ENCODE measurements around the gene CFAP100.
A peak's percentile ranks its signal among the peaks of the same experiment; 100 is the strongest.

CFAP100 gene

GRCh38 chr3:126463521-126463920, 68.8 kb downstream of the CFAP100 start:
- DNase-seq (ENCODE audit: low spot score) = no peak

DNA sequence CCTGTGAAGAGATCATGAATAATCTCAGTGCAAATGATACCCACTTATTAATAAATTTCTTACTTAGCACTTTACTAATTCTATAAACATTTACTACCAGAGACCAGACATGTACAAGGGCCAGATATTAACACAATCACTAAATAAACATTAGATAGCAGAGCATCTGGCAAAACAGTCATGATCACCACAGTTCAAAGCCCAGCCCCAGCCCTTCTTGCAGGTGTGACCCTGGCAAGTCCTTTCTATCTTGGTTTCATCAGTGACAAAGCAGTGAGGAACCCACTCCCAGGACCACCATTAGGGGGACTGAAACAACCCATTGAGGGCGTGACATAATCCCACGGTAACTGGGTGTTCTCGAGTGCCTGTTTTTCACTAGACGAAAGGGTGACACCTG, 69.4 kb downstream of the CFAP100 start:
- no peak for DNase-seq (ENCODE audit: low spot score)

DNA sequence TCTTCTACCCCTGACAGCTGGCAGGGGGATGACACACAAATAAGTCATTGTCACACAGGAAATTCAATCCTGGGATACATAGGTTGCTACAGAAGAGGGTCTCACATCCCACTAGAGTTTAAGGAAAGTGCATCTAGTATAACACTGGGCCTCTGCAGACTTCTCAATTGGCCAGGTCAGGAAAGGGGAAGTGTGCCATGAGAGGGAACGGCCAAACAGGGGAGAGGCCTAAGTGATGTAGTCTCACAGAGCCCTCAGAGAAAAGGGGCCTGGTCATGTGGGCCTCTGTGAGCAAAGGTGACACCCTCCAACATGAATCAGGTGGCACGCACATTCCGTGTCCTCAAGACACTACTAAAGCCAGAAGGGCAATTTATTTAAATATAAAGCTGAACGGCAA, 69.8 kb downstream of the CFAP100 start:
- peak; percentile 47 for DNase-seq (ENCODE audit: low spot score)

GRCh38 chr3:126464997-126465396, 70.3 kb downstream of the CFAP100 start:
- peak; percentile 55 for DNase-seq (ENCODE audit: low spot score)

DNA sequence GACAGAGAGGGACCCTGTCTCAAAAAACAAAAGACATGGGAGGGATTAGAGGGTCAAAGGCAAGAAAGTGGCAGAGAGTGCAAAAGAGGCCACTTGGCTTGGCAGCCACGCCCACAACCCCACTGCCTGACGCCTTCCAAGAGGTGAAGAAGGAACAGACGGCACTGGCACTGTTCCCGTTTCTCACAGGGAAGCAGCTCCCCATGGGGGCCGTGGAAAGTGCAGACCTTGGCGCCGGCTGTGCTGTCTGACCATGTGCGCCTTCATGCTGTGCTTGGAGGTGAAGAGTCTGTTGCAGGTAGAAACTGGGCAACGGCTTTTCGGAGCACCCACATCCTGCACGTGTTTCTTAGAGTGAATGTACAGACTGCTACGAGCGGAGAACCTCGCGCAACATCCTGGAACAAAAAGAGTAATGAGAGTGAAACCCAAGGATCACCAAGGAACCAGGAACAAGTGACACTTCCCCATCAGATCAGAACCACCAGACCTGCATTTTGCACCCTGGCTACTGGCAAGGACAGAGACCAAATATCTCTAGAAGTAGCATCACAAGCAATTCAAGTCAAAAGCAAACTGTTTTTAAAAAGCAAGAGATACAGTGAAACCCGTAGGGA, 71.3 kb downstream of the CFAP100 start:
- peak; percentile 65 for DNase-seq (ENCODE audit: low spot score)

- peak; percentile 44 for DNase-seq (ENCODE audit: low spot score)
Measured at GRCh38 chr3:126466886-126467610, 72.3 kb downstream of the CFAP100 start.

DNA sequence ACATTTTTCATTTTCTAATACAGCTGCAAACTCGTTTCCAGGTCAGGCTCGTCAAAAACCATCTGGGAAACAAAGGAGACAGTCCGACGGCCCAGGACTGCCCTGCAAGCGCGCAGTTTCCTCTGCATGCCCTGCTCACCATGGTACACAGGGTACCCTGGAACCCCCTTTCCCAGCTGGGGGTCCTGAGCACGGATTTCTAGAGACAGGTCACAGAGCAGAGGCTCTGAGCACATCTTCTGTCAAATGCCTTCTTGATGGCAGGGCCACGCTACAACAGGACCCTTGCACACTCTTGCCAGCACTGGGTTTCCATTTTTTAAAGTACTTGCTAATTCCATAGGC, 72.9 kb downstream of the CFAP100 start:
- DNase-seq (ENCODE audit: low spot score) = no peak

DNA sequence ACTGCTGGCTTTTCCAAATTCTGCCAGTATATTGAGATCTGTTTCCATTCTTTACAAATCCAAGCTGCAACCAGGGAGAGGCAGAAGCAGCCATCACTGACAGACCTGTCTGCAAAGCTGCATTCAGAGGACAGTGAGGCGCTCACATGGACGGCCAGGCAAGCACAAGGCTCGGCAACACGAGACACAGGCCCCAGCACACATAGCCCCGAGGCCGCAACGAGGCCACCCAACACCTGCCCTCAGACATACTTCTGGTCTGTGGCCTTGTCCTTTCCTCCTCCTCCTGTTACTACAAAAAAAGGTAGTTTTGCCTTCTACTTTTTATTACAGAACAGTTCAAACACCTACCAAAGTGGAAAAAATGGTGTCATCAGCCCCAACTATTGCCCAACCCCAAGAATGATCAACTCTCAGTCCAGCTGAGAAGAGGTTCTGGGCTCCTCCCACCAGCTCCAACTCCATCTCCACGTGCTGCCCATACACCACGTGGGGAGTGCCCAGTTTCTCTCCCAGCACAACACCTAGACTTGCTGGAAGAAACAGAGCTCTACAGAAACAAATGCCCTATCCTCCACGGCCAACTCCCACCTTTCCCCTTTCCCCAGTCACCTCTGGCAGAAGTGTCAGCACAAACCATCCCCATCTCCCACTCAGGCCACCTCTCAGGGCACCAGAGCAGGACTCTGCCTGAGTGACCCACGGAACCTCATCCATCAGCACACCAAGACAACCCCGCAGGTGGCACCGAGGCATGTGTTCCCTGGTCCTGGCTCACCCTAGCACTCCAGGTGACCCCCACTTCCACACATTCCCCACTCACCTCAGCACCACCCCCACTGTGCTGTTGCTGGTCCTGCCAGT, 73.6 kb downstream of the CFAP100 start:
- peak; percentile 44 for DNase-seq (ENCODE audit: low spot score)

DNA sequence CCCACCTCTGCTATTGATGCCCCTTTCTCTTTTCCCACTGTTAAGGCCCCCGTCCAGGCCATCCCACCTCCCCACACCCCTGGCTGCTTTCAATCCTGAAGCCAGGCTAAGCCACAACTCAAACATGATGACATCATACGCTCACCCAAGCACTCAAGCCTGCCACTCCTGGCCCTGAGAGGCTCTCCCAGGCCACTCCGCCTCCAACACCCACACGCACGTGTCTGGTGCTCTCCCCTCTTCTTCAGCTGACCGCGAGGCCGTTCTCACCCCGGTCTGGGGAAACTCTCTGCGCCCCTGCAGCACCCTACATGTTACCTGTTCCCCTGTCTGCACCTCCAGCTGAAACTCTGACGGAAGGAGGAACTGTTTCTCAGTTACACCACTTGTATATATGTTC, 74.8 kb downstream of the CFAP100 start:
- peak; percentile 33 for DNase-seq (ENCODE audit: low spot score)

- DNase-seq (ENCODE audit: low spot score) = no peak
Measured at GRCh38 chr3:126472277-126473006, 77.7 kb downstream of the CFAP100 start.

DNA sequence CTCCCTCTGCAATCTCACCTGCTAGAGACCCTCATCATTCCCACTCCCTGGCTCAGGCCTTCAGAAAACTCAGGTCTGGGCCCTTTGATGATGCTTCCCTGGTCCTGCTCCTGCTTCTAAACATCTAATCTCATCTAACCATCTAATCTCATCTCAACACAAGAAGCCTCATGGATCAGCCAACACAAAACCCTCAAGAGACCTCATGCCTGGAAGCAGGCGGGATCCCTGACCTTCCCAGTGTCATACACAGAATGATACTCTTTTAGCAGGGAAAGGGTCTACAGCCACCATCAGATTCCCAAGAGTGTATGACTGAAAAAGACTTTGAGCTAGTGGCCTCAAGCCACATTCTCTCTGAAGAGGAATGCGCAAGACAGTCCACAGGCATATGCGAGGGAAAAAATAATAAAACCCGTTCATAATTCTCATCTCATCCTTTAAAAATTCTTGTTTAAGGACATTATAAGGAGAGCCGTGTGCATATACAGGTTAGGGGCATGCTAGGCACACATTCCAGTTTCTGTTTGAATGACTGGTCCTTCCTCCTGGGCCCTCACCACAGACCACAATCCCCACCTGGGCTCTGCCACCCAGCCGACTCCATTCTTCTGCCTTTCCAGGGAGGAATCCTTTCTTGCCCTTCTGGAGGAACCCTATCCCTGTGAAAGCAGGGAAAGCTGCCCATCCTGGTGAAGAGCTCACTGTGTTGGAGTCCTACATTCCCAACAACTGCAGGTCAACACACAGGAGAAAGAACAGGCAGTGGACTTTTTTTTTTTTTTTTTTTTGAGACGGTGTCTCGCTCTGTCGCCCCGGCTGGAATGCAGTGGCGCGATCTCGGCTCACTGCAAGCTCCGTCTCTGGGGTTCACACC, 78.8 kb downstream of the CFAP100 start:
- no peak for DNase-seq (ENCODE audit: low spot score)

DNA sequence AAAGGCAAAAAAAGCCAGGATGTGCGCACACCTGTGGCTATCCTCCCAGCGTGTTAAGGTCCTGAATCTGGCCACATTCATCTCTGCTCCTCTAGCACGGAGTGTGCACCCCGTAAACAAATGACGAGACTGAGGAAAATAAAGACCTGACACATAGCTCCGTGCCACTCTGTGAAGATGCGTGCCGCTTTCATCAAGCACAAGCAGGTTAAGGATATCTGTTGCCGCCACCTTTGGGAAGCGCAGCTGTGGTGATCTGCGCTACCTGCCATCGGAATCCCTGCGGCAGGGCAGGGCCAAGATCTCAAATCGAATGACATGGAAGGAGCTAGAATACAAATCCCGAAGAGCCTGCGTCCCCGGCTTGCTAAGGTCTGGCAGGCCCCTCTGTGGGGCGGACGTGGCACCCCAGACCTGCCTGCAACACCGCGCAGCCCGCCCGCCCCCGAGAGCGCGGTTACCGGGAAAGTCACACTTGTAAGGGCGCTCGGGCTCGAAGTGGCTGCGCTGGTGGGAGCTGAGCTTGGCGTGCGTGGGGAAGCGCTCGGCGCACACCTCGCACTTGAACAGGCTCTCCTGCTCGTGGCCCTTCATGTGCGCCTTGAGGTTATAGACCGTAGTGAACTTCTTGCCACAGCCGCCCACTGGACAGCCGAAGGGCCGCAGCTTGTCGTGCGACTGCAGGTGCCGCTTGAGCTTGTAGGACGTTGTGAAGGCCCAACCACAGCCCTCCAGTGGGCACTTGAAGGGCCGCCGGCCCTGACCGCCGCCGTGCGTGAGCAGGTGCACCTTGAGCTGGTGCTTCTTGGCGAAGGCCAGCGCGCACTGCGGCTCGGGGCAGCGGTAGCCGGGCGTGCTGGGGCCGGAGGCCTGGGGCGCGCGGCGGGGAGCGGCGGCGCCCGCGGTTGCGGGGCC, 80.0 kb downstream of the CFAP100 start:
- no peak for DNase-seq (ENCODE audit: low spot score)

- DNase-seq (ENCODE audit: low spot score) = peak; percentile 95
Measured at GRCh38 chr3:126475413-126476114, 80.9 kb downstream of the CFAP100 start, which contains the start of gene ZXDC. TSS of gene ZXDC (minus strand) at chr3:126475891. CDS start at chr3:126475865, 26 bp downstream.

DNA sequence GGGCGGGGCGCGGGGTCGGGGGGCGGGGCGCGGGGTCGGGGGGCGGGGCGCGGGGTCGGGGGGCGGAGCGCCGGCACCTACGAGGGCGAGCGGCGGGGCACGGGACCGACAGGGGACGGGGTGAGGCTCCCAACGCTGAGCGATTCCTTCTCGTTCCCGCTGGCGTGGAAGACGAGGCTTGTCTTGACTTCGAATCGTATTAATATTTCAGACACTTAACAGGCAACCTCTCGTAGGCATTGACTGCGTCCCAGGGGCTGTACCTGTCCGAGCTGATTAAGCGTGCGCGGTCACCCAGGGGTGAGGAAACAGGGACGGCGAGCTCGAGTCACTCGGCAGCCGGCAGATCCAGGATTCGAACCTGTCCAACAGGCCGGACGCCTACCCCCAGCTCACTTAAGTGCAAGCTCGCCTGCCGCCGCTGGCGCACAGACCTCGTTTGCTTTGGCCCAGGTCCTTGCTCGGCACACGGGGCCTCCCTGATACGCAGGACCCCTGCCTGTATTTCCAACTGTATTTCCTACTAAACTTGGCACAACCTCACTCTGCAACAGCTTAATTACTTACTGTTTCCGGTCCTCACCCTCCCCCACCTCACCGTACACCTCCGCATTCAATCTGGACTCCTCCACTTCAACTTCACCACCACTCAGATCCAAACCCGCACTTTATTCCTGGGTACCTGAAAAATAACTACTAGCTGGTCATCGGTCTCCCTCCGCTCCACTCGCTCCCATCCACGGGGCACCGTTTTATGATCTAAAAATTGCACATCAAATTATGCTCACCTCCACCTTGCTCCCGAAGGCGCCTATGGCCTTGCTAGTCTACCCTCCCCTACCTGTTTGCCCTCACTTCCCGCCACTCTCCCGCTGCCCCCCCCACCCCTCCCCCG, 81.7 kb downstream of the CFAP100 start:
- peak; percentile 77 for DNase-seq (ENCODE audit: low spot score)

GRCh38 chr3:126477061-126477380, 82.3 kb downstream of the CFAP100 start:
- DNase-seq (ENCODE audit: low spot score) = no peak

DNA sequence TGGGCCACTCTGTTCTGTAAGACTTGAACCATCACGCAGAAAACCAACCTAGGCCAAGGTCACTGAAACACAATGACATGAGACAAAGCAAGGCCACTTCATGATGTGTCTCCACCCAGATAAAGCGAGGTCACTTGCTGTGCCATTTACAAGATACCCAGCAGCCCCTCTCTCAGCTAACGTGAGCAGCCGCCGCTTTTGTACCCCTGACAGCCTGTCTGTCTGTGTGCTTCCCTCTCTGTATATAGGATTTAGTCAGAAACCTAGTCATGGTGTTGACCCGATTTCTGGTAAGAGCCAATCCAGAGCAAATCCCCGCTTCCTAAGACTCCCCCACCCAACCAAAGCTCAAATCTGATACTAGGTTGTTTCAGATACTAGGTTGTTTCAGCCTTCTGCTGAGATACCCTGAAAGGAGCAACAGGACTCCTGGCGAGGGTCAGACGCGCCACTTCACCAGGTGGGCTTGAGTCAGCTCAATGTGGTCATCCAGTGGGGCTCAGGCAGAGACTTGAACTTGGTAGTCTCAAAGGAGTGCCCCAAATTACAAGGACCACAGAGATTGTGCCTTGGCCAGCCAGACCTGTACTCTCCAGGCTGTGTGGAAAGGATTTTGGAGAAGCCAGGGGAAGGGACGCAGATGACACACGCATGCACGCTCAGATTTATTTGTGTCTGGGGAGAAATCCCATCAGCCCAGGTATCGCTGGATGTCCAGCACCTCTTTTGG, 84.0 kb downstream of the CFAP100 start:
- DNase-seq (ENCODE audit: low spot score) = no peak

DNA sequence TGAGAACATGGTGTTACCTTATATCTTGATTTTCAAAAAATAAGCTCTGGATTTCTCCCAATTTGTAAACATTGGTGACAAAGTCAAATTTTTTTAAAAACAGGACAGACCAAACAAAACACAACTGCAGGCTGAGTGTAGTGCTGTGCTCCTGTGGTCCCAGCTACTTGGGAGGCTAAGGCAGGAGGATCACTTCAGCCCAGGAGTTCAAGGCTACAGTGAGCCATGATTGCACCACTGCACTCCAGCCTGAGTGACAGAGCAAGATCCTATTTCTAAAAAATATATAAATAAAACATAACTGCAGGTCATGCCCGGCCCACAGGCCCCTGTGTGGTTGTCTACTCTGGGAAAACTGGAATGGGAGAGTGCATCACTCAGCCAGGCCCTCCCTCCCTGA, 84.9 kb downstream of the CFAP100 start:
- DNase-seq (ENCODE audit: low spot score) = no peak

DNA sequence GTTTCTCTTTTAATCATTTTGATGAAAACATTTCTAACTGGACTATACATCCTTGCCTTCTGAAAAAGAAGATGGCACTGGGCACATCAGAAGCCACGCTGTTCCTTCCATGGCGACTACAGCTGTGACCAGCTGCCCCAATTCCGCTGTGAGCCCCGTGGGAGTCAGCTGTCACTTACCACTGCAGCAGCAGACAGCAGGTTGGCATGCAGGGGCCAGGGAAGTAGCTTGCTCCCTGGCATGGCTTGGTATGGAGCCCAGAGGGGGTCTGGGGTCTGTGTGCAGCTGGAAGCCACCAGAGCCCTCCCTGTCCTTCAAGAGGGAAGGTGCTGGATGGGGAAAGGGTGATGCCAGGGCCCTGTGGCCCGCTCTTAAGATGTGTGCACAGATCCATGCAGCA, 85.5 kb downstream of the CFAP100 start:
- no peak for DNase-seq (ENCODE audit: low spot score)

Data from left forelimb (tissue), 1 donor.